Kidney epithelial cell (primary cell): ENCODE measurements around the gene BRF1. TPM values are rescaled to one million over a fixed set of nuclear protein-coding genes. Genes with fewer than 3 reads are reported as not detected.

Source experiments
- DNase-seq: peaks from one replicate; pipeline ENCODE4 v3.0.0-alpha.2; 2010; ENCODE audit warnings: low read depth
- H3K27me3 ChIP-seq: 2 replicates; pipeline ENCODE4 v1.6.0; 2011; ENCODE audit warnings: low read length; ENCODE audit not compliant: control insufficient read depth, insufficient read depth
- H3K36me3 ChIP-seq: 2 replicates; pipeline ENCODE4 v1.5.1; 2011; ENCODE audit warnings: low read length; ENCODE audit not compliant: control insufficient read depth, insufficient read depth
- H3K4me3 ChIP-seq: 2 replicates; pipeline ENCODE4 v1.5.1; 2011; ENCODE audit warnings: low read depth, mild to moderate bottlenecking, control low read depth, low read length
- CTCF ChIP-seq: IDR thresholded peaks from 2 replicates; pipeline ENCODE4 v1.5.1; 2011; ENCODE audit warnings: mild to moderate bottlenecking, moderate library complexity, low read length, control low read depth, inconsistent platforms; ENCODE audit not compliant: insufficient read depth, poor library complexity, severe bottlenecking
- total RNA-seq: library from RNA; depleted of rRNA; stranded (reverse); fragments of >200 nt; gene quantifications from 2 replicates; pipeline ENCODE4 v1.2.3, GENCODE V29; 2015

The BRF1 gene
- total RNA-seq, 1 donor from 2014 or later, result 48.4 TPM

DNA sequence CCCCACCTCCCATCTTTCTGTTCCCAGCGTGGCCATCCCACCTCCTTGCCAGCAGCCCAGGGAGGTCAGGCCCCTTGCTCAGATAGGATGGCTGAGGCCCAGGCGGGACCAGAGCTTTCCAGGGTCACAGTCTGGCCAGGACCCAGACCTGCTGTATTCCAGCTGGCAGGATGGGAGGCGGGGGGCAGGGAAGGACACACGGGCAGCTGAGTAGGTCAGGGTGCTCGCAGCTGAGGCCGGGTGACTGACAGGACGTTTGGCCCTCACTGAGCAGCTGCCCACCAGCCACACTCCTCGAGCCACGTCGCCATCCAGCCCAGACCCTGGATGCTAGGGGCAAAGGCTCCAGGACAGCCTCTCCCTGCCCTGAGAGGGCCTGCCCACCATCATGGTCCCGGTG, 123.7 kb downstream of the BRF1 start:
- DNase-seq, result no peak
- peaks cover 7% of the 10 kb centered on the region for H3K27me3 ChIP-seq
- H3K4me3 ChIP-seq, result no peak overlapping the region
- TF ChIP-seq CTCF, result no peak
- H3K36me3 ChIP-seq, result no peaks in the 10 kb centered on the region

DNA sequence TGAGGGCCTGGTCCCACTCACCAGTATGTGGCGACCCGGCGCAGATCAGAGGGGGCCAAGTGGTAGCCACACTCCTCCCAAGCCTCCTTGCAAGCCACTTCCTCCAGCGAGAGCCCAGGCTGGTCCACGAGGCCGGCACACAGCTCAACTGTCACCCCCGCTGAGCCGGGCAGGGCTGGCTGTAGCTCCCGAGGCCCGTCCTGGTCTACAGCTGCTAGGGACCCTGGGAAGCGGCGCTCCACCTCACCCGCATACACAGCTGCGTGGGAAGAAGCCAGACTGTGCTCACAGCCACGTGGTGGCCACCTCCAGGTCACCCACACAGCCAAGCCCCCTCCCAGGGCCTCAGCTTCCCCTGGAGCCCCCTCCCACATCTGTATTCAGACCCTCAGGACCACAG, 124.3 kb downstream of the BRF1 start:
- no peak for TF ChIP-seq CTCF
- Histone ChIP-seq H3K27me3 (peaks cover 2% of the 10 kb centered on the region), H3K36me3 (no peaks in the 10 kb centered on the region), H3K4me3 (no peak overlapping the region)
- no peak for DNase-seq

DNA sequence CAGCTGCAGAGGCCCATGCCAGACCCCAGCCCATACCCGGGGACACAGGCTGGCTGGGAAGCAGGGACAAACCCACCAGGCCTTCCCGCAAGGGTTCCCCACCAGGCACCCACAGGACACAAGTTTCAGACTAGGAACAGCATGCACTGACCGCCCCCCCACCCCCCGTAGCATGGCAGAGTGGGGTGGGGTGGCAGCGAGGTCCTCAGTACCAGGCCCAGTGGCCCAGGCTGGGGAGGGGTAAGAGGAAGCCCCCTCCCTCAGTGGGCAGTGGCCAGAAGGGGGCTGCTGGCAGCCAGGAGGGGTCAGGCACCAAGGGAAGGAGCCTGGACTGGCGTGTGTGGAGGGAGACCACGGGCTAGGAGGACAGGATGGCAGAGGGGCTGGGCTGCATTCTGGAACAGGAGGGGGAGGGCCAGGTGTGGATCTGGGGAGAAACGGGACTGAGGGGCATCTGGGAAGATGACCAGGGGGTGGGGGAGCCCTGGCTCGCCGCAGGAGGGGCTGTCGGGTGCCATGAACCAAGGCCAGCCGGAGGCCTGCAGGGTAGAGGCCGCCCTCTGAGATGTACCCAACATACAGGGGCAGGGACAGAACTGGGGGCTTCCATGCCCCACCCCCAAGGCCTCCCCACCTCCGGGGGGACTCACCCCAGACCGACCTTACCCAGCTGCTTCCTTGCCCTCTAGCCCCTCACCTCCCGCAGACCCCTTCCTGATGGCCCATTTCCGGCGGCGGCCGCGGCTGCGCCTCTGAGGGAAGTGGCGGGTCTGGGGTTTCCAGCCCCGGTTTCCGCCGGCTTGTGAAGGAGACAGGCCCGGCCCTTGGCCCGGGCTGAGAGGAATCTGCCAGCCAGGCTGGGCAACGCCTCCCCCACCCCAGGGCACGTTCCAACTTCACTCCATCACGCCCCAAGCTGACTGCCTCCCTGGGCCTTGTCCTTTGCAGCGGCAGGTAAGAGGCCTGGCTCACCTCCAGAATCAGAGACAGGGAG, 126.6 kb downstream of the BRF1 start:
- TF ChIP-seq CTCF, result no peak
- Histone ChIP-seq H3K27me3 (peaks cover 17% of the 10 kb centered on the region), H3K36me3 (no peaks in the 10 kb centered on the region), H3K4me3 (no peak overlapping the region)
- no peak for DNase-seq

- DNase-seq, result no peak
- TF ChIP-seq CTCF, result no peak
- no peaks in the 10 kb centered on the region for H3K36me3 ChIP-seq
- no peak overlapping the region for H3K4me3 ChIP-seq
- H3K27me3 ChIP-seq, result peaks cover 22% of the 10 kb centered on the region
Observed at GRCh38 chr14:105173145-105173544, 127.7 kb downstream of the BRF1 start.

DNA sequence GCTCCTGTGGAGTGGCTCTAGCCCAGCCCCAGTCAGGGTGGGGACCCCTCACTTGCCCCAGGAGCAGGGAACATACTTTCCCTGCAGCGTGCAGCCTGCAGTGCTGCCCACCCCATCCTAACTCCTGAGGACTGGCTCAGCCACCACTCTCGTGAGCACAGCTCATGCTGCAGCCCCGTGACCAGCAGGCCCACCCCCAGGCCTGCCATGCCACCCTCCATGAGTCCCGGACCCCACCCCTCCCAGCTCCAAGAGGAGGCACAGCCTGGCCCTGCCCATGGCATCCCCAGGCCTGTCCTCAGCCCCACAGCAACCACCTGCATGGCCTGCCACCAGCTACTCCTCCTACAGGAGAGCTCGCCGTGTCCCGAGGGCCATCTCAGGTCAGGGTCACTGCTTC, 128.3 kb downstream of the BRF1 start:
- Histone ChIP-seq H3K36me3 (no peaks in the 10 kb centered on the region), H3K4me3 (no peak overlapping the region), H3K27me3 (peaks cover 26% of the 10 kb centered on the region)
- DNase-seq, result no peak
- TF ChIP-seq CTCF, result no peak
